ENCODE data around the gene PPP1R14C.
A peak's percentile ranks its signal among the peaks of the same experiment; 100 is the strongest.
"Not testable (repeated sequence)": the region's sequence is repeated elsewhere in the genome, so short reads cannot be mapped to it uniquely, and the experiment has no call there.

Gene PPP1R14C

DNA sequence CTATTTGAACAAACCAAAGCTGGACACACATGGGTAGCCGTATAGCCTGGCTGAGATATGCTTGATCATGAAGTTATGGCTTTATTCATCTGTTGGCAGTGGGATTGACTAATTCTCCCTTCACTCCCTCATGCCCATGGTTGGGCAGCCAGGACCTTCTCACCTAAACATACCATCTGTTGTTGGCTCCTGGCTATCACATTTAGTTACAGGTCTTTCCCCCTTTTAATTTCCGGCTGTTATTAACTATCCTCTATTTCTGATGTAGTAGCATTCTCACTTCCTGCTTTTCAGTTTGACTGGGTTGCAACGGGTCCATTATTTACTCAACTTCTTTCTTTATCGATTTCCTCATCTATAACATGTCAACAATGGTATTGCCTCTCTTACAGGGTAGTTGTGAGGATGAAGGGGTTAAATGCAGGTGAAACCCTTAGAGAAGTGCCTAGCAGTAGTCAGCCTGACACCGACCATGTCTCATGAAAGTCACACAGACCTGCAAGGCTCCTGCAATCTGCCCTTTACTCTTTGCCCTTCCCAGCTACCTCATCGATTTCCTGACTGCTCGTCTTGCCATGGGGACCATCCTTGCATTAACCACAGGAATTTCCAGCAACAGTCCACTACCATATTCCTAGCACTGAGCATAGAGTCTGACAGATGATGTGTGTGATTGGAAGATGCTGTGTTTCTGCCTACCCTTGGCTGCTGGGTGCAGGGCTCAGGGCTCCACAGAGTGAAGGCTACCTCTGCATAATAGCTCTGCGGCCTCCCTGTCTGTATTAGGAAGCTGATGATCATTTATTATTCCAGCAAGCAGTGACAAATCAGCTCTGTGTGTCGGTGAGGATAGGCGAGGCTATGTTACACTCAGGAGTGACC lies 42.2 kb downstream of the PPP1R14C start:
- WGBS: 85% methylated on average over 6 of the region's 10 CpGs
- Histone ChIP-seq H2BK120ac (ENCODE audit: low read depth, low read length) (no peak overlapping the region), H3K27ac (ENCODE audit: low read length, poor library complexity, severe bottlenecking) (no peak overlapping the region), H3K9ac (ENCODE audit: low read length) (no peak overlapping the region), H3K79me1 (replicated peaks; ENCODE audit: low read length, poor library complexity, severe bottlenecking) (peaks cover 9% of the 10 kb centered on the region), H3K36me3 (ENCODE audit: control insufficient read depth in 1 of 2, insufficient read depth in 2 of 2, low read depth in 1 of 2, low read length in 2 of 2) (no peaks in the 10 kb centered on the region), H3K4me1 (ENCODE audit: control insufficient read depth, insufficient read depth, low read depth, low read length) (peaks cover 9% of the 10 kb centered on the region), H2BK5ac (ENCODE audit: low read depth, low read length, poor library complexity, severe bottlenecking) (no peak overlapping the region), H3K4ac (ENCODE audit: low read depth in 1 of 2, low read length in 2 of 2) (no peak overlapping the region), H3K4me3 (ENCODE audit: insufficient read depth in 1 of 2, low read depth in 1 of 2, low read length in 2 of 2) (no peak overlapping the region), H3K27me3 (ENCODE audit: control insufficient read depth in 1 of 2, insufficient read depth in 1 of 2, low read length in 2 of 2) (peaks cover 0 to 5% of the 10 kb centered on the region in 2 experiments), H2AFZ (ENCODE audit: low read depth, low read length) (no peak overlapping the region), H3K14ac (ENCODE audit: low read length in 2 of 2) (no peak overlapping the region), H3K4me2 (ENCODE audit: low read length, poor library complexity, severe bottlenecking) (no peak overlapping the region), H2BK12ac (ENCODE audit: low read length in 2 of 2) (no peak overlapping the region), H4K91ac (ENCODE audit: low read length) (no peak overlapping the region), H3K23ac (ENCODE audit: low read length in 2 of 2) (no peak overlapping the region), H3K18ac (ENCODE audit: low read depth in 1 of 2, low read length in 2 of 2) (no peak overlapping the region), H3K9me3 (ENCODE audit: control insufficient read depth, low read length) (no peaks in the 10 kb centered on the region), H4K8ac (ENCODE audit: low read length) (peak overlapping the region; percentile 24), H2BK15ac (ENCODE audit: low read depth, poor library complexity, severe bottlenecking) (no peak overlapping the region), H2AK5ac (ENCODE audit: low read length, severe bottlenecking) (no peak overlapping the region)
- DNase-seq: no peak

GRCh38 chr6:150185732-150186117 lies 42.9 kb downstream of the PPP1R14C start:
- H3K27me3 ChIP-seq (ENCODE audit: control insufficient read depth in 1 of 2, insufficient read depth in 1 of 2, low read length in 2 of 2): peaks cover 0 to 7% of the 10 kb centered on the region in 2 experiments
- no peak overlapping the region for H2BK12ac ChIP-seq (ENCODE audit: low read length in 2 of 2)
- H2BK5ac ChIP-seq (ENCODE audit: low read depth, low read length, poor library complexity, severe bottlenecking): no peak overlapping the region
- no peak overlapping the region for H3K9ac ChIP-seq (ENCODE audit: low read length)
- no peak overlapping the region for H3K4ac ChIP-seq (ENCODE audit: low read depth in 1 of 2, low read length in 2 of 2)
- no peak overlapping the region for H2BK120ac ChIP-seq (ENCODE audit: low read depth, low read length)
- no peak overlapping the region for H3K27ac ChIP-seq (ENCODE audit: low read length, poor library complexity, severe bottlenecking)
- peaks cover 9% of the 10 kb centered on the region for H3K4me1 ChIP-seq (ENCODE audit: control insufficient read depth, insufficient read depth, low read depth, low read length)
- WGBS: 91% methylated on average over 8 of the region's 8 CpGs
- DNase-seq: no peak
- H3K36me3 ChIP-seq (ENCODE audit: control insufficient read depth in 1 of 2, insufficient read depth in 2 of 2, low read depth in 1 of 2, low read length in 2 of 2): no peaks in the 10 kb centered on the region
- H2BK15ac ChIP-seq (ENCODE audit: low read depth, poor library complexity, severe bottlenecking): no peak overlapping the region
- H3K79me1 ChIP-seq (replicated peaks; ENCODE audit: low read length, poor library complexity, severe bottlenecking): peaks cover 6% of the 10 kb centered on the region
- peak overlapping the region; percentile 45 for H2AK5ac ChIP-seq (ENCODE audit: low read length, severe bottlenecking)
- H4K91ac ChIP-seq (ENCODE audit: low read length): peak overlapping the region; percentile 34
- H4K8ac ChIP-seq (ENCODE audit: low read length): no peak overlapping the region
- no peak overlapping the region for H3K4me2 ChIP-seq (ENCODE audit: low read length, poor library complexity, severe bottlenecking)
- no peak overlapping the region for H2AFZ ChIP-seq (ENCODE audit: low read depth, low read length)
- no peak overlapping the region for H3K4me3 ChIP-seq (ENCODE audit: insufficient read depth in 1 of 2, low read depth in 1 of 2, low read length in 2 of 2)
- no peak overlapping the region for H3K14ac ChIP-seq (ENCODE audit: low read length in 2 of 2)
- H3K9me3 ChIP-seq (ENCODE audit: control insufficient read depth, low read length): no peaks in the 10 kb centered on the region
- H3K18ac ChIP-seq (ENCODE audit: low read depth in 1 of 2, low read length in 2 of 2): no peak overlapping the region
- no peak overlapping the region for H3K23ac ChIP-seq (ENCODE audit: low read length in 2 of 2)

DNA sequence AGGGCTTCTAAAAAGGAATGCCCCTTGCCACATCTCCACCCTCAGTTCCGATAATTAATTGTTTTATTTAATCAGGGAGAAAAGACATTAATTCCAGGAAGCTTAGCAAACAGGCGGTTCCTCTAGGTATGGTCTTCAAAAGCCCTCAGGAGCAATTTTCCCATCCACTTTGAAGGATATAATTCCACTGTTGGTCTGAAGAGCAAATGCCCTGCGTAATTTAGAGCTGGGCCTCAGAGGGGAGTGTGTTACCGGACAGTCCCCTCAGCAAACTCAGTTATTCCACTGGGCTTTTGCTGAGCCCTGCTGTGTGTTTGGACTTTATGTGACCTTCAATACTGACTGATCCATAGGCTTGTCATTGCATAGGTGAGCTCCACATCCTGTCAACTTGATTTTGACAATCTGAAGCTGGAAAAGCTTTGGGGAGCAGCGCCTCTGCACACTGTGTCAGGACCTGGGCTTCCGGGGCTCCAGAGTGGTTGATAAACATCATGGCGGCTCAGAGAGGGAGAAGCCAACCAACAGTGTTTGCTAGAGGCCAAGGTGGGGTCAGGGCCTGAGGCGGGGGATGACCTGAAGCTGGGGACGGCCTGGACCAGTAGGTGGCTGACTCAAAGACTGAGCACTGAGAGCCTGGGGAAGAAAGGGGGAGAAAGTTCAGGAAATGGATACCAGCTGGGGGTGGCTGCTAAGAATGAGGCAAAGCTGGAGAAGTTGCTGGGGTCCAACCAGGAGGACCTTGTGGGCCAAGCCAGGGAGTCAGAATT lies 43.5 kb downstream of the PPP1R14C start:
- no peak overlapping the region for H3K18ac ChIP-seq (ENCODE audit: low read depth in 1 of 2, low read length in 2 of 2)
- H3K23ac ChIP-seq (ENCODE audit: low read length in 2 of 2): peak overlapping the region in 1 of 2 experiments; percentile 17
- H2AFZ ChIP-seq (ENCODE audit: low read depth, low read length): no peak overlapping the region
- no peak overlapping the region for H2BK120ac ChIP-seq (ENCODE audit: low read depth, low read length)
- no peak overlapping the region for H4K91ac ChIP-seq (ENCODE audit: low read length)
- H3K4me3 ChIP-seq (ENCODE audit: insufficient read depth in 1 of 2, low read depth in 1 of 2, low read length in 2 of 2): no peak overlapping the region
- H2BK5ac ChIP-seq (ENCODE audit: low read depth, low read length, poor library complexity, severe bottlenecking): no peak overlapping the region
- no peaks in the 10 kb centered on the region for H3K9me3 ChIP-seq (ENCODE audit: control insufficient read depth, low read length)
- no peak overlapping the region for H2BK12ac ChIP-seq (ENCODE audit: low read length in 2 of 2)
- no peak overlapping the region for H3K4ac ChIP-seq (ENCODE audit: low read depth in 1 of 2, low read length in 2 of 2)
- H2AK5ac ChIP-seq (ENCODE audit: low read length, severe bottlenecking): no peak overlapping the region
- no peak overlapping the region for H4K8ac ChIP-seq (ENCODE audit: low read length)
- H3K27ac ChIP-seq (ENCODE audit: low read length, poor library complexity, severe bottlenecking): no peak overlapping the region
- no peak overlapping the region for H2BK15ac ChIP-seq (ENCODE audit: low read depth, poor library complexity, severe bottlenecking)
- no peak overlapping the region for H3K9ac ChIP-seq (ENCODE audit: low read length)
- WGBS: 89% methylated on average over 9 of the region's 9 CpGs
- H3K4me1 ChIP-seq (ENCODE audit: control insufficient read depth, insufficient read depth, low read depth, low read length): peaks cover 9% of the 10 kb centered on the region
- no peaks in the 10 kb centered on the region for H3K36me3 ChIP-seq (ENCODE audit: control insufficient read depth in 1 of 2, insufficient read depth in 2 of 2, low read depth in 1 of 2, low read length in 2 of 2)
- no peak overlapping the region for H3K4me2 ChIP-seq (ENCODE audit: low read length, poor library complexity, severe bottlenecking)
- H3K14ac ChIP-seq (ENCODE audit: low read length in 2 of 2): no peak overlapping the region
- peaks cover 6% of the 10 kb centered on the region for H3K79me1 ChIP-seq (replicated peaks; ENCODE audit: low read length, poor library complexity, severe bottlenecking)
- peaks cover 0 to 13% of the 10 kb centered on the region in 2 experiments for H3K27me3 ChIP-seq (ENCODE audit: control insufficient read depth in 1 of 2, insufficient read depth in 1 of 2, low read length in 2 of 2)
- no peak for DNase-seq

DNA sequence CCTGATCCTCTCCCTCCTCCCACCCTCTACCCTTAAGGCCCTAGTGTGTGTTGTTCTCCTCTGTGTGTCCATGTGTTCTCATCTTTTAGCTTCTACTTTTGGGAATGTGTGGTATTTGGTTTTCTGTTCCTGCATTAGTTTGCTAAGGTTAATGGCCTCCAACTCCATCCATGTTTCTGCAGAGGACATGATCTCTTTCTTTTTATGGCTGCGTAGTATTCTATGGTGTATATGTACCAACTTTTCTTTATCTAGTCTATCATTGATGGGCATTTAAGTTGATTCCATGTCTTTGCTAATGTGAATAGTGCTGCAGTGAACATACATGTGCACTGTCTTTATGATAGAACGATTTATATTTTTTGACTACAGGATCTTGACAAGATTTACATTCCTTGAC lies 44.6 kb downstream of the PPP1R14C start:
- not testable (repeated sequence) for H3K36me3 ChIP-seq (ENCODE audit: control insufficient read depth in 1 of 2, insufficient read depth in 2 of 2, low read depth in 1 of 2, low read length in 2 of 2); H2BK120ac ChIP-seq (ENCODE audit: low read depth, low read length); H4K8ac ChIP-seq (ENCODE audit: low read length); DNase-seq; H3K27ac ChIP-seq (ENCODE audit: low read length, poor library complexity, severe bottlenecking); H3K14ac ChIP-seq (ENCODE audit: low read length in 2 of 2); H2BK12ac ChIP-seq (ENCODE audit: low read length in 2 of 2); H3K79me1 ChIP-seq (replicated peaks; ENCODE audit: low read length, poor library complexity, severe bottlenecking); H3K9me3 ChIP-seq (ENCODE audit: control insufficient read depth, low read length); H4K91ac ChIP-seq (ENCODE audit: low read length); H3K23ac ChIP-seq (ENCODE audit: low read length in 2 of 2); H3K4me3 ChIP-seq (ENCODE audit: insufficient read depth in 1 of 2, low read depth in 1 of 2, low read length in 2 of 2); H2AK5ac ChIP-seq (ENCODE audit: low read length, severe bottlenecking); H2AFZ ChIP-seq (ENCODE audit: low read depth, low read length); H2BK5ac ChIP-seq (ENCODE audit: low read depth, low read length, poor library complexity, severe bottlenecking); H3K4ac ChIP-seq (ENCODE audit: low read depth in 1 of 2, low read length in 2 of 2); H2BK15ac ChIP-seq (ENCODE audit: low read depth, poor library complexity, severe bottlenecking); H3K9ac ChIP-seq (ENCODE audit: low read length); H3K18ac ChIP-seq (ENCODE audit: low read depth in 1 of 2, low read length in 2 of 2); H3K4me2 ChIP-seq (ENCODE audit: low read length, poor library complexity, severe bottlenecking)
- WGBS: no CpG with 5 or more reads among the region's 2 CpGs
- Histone ChIP-seq H3K27me3 (ENCODE audit: control insufficient read depth in 1 of 2, insufficient read depth in 1 of 2, low read length in 2 of 2) (peaks cover 0 to 15% of the 10 kb centered on the region in 2 experiments), H3K4me1 (ENCODE audit: control insufficient read depth, insufficient read depth, low read depth, low read length) (peaks cover 11% of the 10 kb centered on the region)
